Natural killer cell (primary cell): ENCODE results near the gene RNF14. TPM values are rescaled to one million over a fixed set of nuclear protein-coding genes. Genes with fewer than 3 reads are reported as not detected.

ENCODE experiments used
- ATAC-seq, 3 donors: fragments of 150-1000 bp in 2 of 3; fragments of 200-7000 bp in 1 of 3; cut with Tn5 transposase; 1 replicate in 1 of 3; 2 replicates in 2 of 3; pipeline ENCODE4 v1.10.0; 2021; ENCODE audit warnings: mild to moderate bottlenecking in 2 of 3, moderate library complexity in 2 of 3
- DNase-seq, 2 donors: peaks; one replicate each; pipeline versions ENCODE4 v3.0.0 to v3.0.0-alpha.2; 2013 to 2021; ENCODE audit warnings: mixed read lengths in 1 of 2
- H3K27ac ChIP-seq: one replicate; pipeline ENCODE4 v1.5.1; 2013; ENCODE audit warnings: mild to moderate bottlenecking, low read length
- H3K27me3 ChIP-seq: one replicate; pipeline ENCODE4 v1.6.1; 2013; ENCODE audit warnings: low read length; ENCODE audit not compliant: control insufficient read depth, insufficient read depth
- H3K36me3 ChIP-seq: one replicate; pipeline ENCODE4 v1.6.1; 2013; ENCODE audit warnings: low read length; ENCODE audit not compliant: control insufficient read depth, insufficient read depth
- H3K4me1 ChIP-seq: one replicate; pipeline ENCODE4 v1.6.1; 2013; ENCODE audit warnings: low read length; ENCODE audit not compliant: control insufficient read depth, insufficient read depth
- H3K4me3 ChIP-seq: one replicate; pipeline ENCODE4 v1.5.1; 2013; ENCODE audit warnings: low read length
- H3K9me3 ChIP-seq: one replicate; pipeline ENCODE4 v1.6.1; 2013; ENCODE audit warnings: low read length; ENCODE audit not compliant: control insufficient read depth, insufficient read depth
- H3K27ac Mint-ChIP-seq, 2 donors: one replicate each; pipeline ENCODE4 v1.8.0; 2022; ENCODE audit warnings: mild to moderate bottlenecking in 2 of 2, mixed read lengths in 2 of 2, moderate library complexity in 1 of 2
- H3K27me3 Mint-ChIP-seq, 2 donors: one replicate each; pipeline ENCODE4 v1.8.0; 2022; ENCODE audit warnings: low read depth in 2 of 2, mixed read lengths in 2 of 2
- H3K36me3 Mint-ChIP-seq: one replicate; pipeline ENCODE4 v1.8.0; 2022; ENCODE audit warnings: mixed read lengths
- H3K4me1 Mint-ChIP-seq, 2 donors: one replicate each; pipeline ENCODE4 v1.8.0; 2022; ENCODE audit warnings: mixed read lengths in 2 of 2
- H3K4me3 Mint-ChIP-seq: one replicate; pipeline ENCODE4 v1.8.0; 2022; ENCODE audit warnings: mild to moderate bottlenecking, moderate library complexity, mixed read lengths
- H3K9me3 Mint-ChIP-seq, 2 donors: one replicate each; pipeline ENCODE4 v1.8.0; 2022; ENCODE audit warnings: mixed read lengths in 2 of 2
- WGBS: methylation state at CpG from one replicate; pipeline ENCODE4 v1.1.7; 2013; ENCODE audit warnings: missing lambda C conversion rate; ENCODE audit not compliant: insufficient coverage; 5-methylcytosine and 5-hydroxymethylcytosine counted together
- intact Hi-C: fragments of 100-400 bp; cut with micrococcal nuclease; formaldehyde crosslinking; loops from one replicate; pipeline ENCODE4 v1.14.2; 2022
- total RNA-seq, 4 donors: library from RNA; stranded (reverse); fragments of 120-200 nt in 1 of 4; gene quantifications; one replicate each; pipeline versions ENCODE4 v1.2.3 to v1.2.4, GENCODE V29; 2013 to 2022
- TF ChIP-seq, protein P1 (sequence below): fragments of 200-600 bp; IDR thresholded peaks from one replicate; pipeline ENCODE4 v1.8.0; 2022; ENCODE audit warnings: antibody characterized with exemption

The RNF14 gene
- total RNA-seq, 3 donors from 2014 or later (not counting 1 experiment from before 2014, with no cell fraction given): 20.6 to 29.2 (median 21.3) TPM

DNA sequence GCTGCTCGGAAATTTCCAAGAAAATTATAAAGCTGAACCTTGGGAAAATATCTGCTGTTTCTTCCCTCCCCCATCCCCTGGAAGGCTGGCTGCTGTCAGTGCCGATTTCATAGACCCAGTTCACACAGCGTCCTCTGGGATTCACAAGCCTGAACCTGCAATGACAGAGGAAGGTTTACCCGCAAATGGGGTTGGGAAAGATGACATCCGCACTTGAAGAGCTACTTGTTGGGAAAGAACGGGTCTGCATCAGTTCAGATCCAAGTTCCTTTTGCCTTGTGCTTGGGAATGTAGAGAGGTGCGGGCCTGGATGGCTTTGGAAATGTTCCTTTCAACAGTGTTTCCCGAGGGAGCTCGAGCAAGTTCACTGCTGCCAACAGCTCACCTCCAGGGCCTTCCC lies 24.8 kb upstream of the RNF14 start:
- H3K27ac Mint-ChIP-seq: no peak overlapping the region
- TF ChIP-seq, protein P1, sequence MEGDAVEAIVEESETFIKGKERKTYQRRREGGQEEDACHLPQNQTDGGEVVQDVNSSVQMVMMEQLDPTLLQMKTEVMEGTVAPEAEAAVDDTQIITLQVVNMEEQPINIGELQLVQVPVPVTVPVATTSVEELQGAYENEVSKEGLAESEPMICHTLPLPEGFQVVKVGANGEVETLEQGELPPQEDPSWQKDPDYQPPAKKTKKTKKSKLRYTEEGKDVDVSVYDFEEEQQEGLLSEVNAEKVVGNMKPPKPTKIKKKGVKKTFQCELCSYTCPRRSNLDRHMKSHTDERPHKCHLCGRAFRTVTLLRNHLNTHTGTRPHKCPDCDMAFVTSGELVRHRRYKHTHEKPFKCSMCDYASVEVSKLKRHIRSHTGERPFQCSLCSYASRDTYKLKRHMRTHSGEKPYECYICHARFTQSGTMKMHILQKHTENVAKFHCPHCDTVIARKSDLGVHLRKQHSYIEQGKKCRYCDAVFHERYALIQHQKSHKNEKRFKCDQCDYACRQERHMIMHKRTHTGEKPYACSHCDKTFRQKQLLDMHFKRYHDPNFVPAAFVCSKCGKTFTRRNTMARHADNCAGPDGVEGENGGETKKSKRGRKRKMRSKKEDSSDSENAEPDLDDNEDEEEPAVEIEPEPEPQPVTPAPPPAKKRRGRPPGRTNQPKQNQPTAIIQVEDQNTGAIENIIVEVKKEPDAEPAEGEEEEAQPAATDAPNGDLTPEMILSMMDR: no peak

DNA sequence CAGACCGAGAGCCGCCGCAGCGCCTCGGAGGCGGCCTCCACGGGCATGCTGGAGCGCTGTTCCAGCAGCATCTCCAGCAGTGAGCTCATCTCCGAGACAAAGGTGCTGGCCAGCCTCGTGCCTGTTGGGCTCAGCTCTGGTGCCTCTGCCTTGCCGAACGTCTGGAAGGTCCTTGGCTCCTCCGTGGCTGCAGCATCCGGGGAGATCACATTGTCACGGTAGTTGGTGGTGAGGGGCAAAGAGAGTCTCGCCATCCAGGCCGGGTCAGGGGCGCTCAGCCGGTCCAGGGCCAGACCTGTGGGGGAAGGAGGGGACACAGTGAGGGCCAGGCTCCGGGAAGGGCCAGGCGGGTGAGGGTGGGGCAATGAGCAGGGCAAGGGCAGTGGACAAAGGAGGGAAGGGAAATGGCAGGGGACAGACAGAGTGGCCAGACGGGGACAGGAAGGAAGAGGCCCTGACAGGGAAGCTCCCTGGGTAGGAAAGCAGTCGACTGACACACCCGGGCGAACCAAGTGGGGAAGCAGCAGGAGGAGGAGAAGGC lies 23.3 kb upstream of the RNF14 start:
- TF ChIP-seq, protein P1: no peak
- Histone ChIP-seq H3K4me3 (no peak overlapping the region), H3K9me3 (no peaks in the 10 kb centered on the region), H3K27me3 (no peaks in the 10 kb centered on the region), H3K36me3 (no peaks in the 10 kb centered on the region), H3K27ac (no peak overlapping the region), H3K4me1 (peaks cover 18% of the 10 kb centered on the region)
- intact Hi-C loops: no loop called here
- no peak for ATAC-seq
- Mint-ChIP-seq H3K27ac (no peak overlapping the region), H3K4me3 (no peak overlapping the region), H3K4me1 (peaks cover 24 to 30% of the 10 kb centered on the region in 2 donors), H3K36me3 (no peaks in the 10 kb centered on the region), H3K9me3 (no peaks in the 10 kb centered on the region), H3K27me3 (no peaks in the 10 kb centered on the region)
- DNase-seq: no peak
- 90% methylated on average over 25 of the region's 25 CpGs for WGBS

More for the DNA sequence above, 24.8 kb upstream of the RNF14 start:
- Histone ChIP-seq H3K9me3 (no peaks in the 10 kb centered on the region), H3K4me3 (no peak overlapping the region), H3K36me3 (peaks cover 8% of the 10 kb centered on the region), H3K4me1 (peaks cover 18% of the 10 kb centered on the region), H3K27me3 (no peaks in the 10 kb centered on the region), H3K27ac (no peak overlapping the region)
- Mint-ChIP-seq H3K36me3 (no peaks in the 10 kb centered on the region), H3K9me3 (no peaks in the 10 kb centered on the region), H3K4me3 (no peak overlapping the region), H3K27me3 (no peaks in the 10 kb centered on the region), H3K4me1 (peaks cover 26 to 32% of the 10 kb centered on the region in 2 donors)
- intact Hi-C loops: no loop called here
- WGBS: 96% methylated on average over 9 of the region's 9 CpGs
- no peak for DNase-seq
- no peak for ATAC-seq

DNA sequence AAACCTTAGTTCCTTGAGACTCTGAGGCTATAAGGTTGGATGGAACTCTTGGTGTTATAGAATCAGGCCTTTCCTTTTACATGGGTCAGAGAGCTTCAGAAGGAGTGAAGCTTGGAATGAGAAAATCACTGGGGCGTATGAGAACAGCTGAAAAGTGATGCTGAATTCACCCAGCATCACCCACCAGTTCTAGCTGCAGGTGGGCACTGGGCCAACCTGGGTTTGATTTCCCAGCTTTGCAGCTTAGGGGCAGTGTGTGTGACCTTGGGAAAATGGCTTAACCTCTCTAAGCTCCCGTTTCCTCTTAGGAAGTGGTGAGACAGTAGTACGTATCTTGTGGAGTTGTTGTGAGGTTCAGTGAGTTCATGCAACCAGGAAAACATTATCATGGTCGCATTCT lies 21.6 kb upstream of the RNF14 start:
- peaks cover 2% of the 10 kb centered on the region for H3K4me1 ChIP-seq
- H3K27ac Mint-ChIP-seq: no peak overlapping the region
- no peak overlapping the region for H3K4me3 ChIP-seq
- H3K4me1 Mint-ChIP-seq: peaks cover 13 to 29% of the 10 kb centered on the region in 2 donors
- H3K4me3 Mint-ChIP-seq: no peak overlapping the region
- H3K9me3 ChIP-seq: no peaks in the 10 kb centered on the region
- H3K9me3 Mint-ChIP-seq: no peaks in the 10 kb centered on the region
- TF ChIP-seq, protein P1: no peak
- no peak for ATAC-seq
- no peaks in the 10 kb centered on the region for H3K36me3 Mint-ChIP-seq
- H3K27me3 ChIP-seq: no peaks in the 10 kb centered on the region
- intact Hi-C loops: no loop called here
- no peak for DNase-seq
- 88% methylated on average over 4 of the region's 4 CpGs for WGBS
- no peaks in the 10 kb centered on the region for H3K36me3 ChIP-seq
- no peak overlapping the region for H3K27ac ChIP-seq
- peaks cover 0 to 4% of the 10 kb centered on the region in 2 donors for H3K27me3 Mint-ChIP-seq

DNA sequence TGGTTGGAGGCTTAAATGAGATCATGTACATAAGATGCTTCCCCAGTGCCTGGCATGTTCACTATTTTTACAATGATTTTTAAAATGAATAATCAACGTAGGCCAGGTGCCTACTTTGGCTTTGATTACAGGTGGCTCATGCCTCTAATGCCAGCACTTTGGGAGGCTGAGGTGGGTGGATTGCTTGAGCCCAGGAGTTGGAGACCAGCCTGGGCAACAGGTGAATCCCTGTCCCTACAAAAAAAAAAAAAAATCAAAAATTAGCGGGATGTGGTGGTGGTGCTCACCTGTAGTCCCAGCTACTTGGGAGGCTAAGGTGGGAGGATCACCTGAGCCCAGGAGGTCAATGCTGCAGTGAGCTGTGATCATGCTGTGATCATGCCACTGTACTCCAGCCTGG lies 20.1 kb upstream of the RNF14 start:
- Mint-ChIP-seq H3K4me1 (peaks cover 5 to 16% of the 10 kb centered on the region in 2 donors), H3K9me3 (no peaks in the 10 kb centered on the region), H3K36me3 (no peaks in the 10 kb centered on the region), H3K27ac (no peak overlapping the region), H3K27me3 (peaks cover 0 to 4% of the 10 kb centered on the region in 2 donors), H3K4me3 (no peak overlapping the region)
- ATAC-seq (no peak), DNase-seq (no peak)
- no peak overlapping the region for H3K4me3 ChIP-seq
- H3K4me1 ChIP-seq: no peaks in the 10 kb centered on the region
- H3K27me3 ChIP-seq: no peaks in the 10 kb centered on the region
- H3K9me3 ChIP-seq: no peaks in the 10 kb centered on the region
- no peaks in the 10 kb centered on the region for H3K36me3 ChIP-seq
- WGBS: 85% methylated on average over 2 of the region's 2 CpGs
- no peak overlapping the region for H3K27ac ChIP-seq
- intact Hi-C loops: no loop called here
- TF ChIP-seq, protein P1: no peak
